Activated CD4-positive, alpha-beta T cell treated with anti-CD3 and anti-CD28 coated beads for 1 hour (primary cell): ENCODE data around the gene MED17.
A peak's percentile ranks its signal among the peaks of the same experiment; 100 is the strongest.
"Not testable (repeated sequence)": the region's sequence is repeated elsewhere in the genome, so short reads cannot be mapped to it uniquely, and the experiment has no call there.

Experiments
- DNase-seq: peaks from one replicate; pipeline ENCODE4 v3.0.0-alpha.2; 2020

Gene MED17, protein sequence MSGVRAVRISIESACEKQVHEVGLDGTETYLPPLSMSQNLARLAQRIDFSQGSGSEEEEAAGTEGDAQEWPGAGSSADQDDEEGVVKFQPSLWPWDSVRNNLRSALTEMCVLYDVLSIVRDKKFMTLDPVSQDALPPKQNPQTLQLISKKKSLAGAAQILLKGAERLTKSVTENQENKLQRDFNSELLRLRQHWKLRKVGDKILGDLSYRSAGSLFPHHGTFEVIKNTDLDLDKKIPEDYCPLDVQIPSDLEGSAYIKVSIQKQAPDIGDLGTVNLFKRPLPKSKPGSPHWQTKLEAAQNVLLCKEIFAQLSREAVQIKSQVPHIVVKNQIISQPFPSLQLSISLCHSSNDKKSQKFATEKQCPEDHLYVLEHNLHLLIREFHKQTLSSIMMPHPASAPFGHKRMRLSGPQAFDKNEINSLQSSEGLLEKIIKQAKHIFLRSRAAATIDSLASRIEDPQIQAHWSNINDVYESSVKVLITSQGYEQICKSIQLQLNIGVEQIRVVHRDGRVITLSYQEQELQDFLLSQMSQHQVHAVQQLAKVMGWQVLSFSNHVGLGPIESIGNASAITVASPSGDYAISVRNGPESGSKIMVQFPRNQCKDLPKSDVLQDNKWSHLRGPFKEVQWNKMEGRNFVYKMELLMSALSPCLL

DNA sequence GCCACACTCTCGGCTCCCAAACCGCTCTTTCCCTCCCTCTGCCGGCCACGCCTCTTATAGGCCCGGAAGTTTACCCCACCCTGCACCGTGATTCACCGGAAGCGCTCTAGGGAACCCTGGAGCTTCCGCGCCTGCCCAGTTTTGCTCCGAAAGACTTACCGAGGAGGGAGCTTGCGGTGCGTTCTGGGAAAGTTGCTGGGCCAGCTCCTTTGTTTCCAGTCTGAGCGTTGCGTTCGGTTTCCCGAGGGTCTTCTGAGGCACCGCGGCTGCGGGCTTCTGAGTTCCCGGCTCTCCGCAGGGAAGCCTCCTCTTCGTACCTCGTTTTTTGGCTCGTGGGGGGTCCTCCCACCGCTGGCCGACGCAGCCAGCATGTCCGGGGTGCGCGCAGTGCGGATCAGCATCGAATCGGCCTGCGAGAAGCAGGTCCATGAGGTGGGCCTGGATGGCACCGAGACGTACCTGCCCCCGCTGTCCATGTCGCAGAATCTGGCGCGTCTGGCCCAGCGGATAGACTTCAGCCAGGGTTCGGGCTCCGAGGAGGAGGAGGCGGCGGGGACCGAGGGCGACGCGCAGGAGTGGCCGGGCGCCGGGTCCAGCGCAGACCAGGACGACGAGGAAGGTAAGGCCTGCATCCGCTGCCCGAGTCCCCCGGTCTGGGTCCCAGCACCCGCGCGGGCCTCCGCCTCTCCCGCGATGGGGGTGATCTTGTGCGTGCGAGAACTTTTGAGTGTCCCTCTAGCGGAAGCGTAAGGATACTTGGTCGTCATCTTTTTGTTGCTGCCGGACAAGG is at the start of gene MED17:
Gene MED17, plus strand, starts transcription at position 138 of the 790 bp plus-strand sequence. Its CDS starts 232 bp downstream, at position 370.
- DNase-seq, result peak; percentile 79

- DNase-seq, result no peak
These were observed 49.5 kb upstream of the MED17 start for GRCh38 chr11:93734427-93735222.

- DNase-seq, result no peak
These were observed 48.5 kb upstream of the MED17 start for GRCh38 chr11:93735627-93736026.

DNA sequence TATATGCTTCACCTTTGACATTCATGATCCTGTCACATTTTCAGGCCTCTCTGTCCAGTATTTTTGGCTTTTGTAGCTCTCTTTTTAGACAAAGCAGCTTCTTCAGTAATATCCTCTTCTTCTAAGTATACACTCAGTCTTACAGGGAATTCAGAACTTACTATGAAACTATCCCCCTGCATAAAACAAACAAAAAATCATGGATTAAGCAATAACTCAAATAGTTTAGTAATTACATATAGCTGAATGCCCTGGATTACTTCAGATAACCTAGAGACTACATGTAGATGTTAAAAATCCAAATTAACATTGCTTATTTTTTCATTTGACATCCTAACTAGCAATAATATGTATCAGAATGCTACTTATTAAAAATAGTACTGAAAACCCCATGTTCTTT is 48.0 kb upstream of the MED17 start:
- no peak for DNase-seq

DNA sequence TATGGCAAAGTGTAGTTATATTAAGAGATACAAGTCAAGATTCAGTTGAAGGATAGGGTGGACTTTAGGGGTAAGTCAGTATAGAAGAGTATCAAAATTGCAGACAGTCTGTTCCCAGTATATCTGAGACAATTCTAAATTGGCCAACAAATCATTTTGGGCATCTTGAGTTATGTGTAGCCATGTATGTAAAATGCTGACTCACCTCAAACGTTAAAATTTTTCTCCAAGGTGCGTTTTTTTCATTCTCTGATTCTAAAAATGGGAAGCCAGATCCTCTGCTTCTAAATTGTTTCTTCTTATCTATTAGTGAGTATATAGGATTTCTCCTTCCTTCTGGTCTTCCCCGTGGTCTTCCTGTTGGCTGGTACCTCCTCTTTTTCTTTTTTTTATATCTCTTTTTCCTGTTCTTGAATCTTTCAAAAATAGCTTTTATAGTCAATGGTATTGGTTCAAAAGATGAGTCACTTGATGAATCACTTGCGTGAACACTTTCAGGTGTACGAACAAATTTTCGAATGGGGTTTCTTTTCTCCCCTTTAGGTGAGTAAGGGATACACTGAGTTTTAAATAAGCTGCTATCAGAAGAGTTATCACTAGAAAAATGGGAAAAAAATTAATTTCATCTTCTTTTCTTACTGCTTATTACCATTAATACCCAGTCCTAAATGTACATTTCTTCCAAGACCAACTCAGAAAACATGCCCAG is 46.0 kb upstream of the MED17 start:
- DNase-seq, result no peak

DNA sequence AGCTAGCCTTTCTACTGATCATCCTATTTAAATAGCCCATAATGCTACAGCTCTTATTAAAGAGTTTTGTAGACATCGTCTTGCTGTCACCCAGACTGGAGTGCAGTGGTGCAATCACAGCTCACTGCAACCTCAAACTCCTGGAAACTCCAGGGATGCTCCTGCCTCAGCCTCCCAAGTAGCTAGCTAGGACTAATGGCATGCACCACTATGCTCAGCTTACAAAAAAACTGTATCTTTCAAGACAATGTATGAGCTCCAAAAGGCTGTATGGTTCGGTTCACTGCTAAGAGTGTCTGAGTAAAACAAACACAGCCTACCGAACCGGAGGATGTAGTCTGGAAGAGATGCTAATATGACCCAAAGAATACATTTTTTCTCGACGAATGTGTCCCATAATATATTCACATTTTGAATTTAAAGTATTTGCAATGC is 45.4 kb upstream of the MED17 start:
- no peak for DNase-seq

DNA sequence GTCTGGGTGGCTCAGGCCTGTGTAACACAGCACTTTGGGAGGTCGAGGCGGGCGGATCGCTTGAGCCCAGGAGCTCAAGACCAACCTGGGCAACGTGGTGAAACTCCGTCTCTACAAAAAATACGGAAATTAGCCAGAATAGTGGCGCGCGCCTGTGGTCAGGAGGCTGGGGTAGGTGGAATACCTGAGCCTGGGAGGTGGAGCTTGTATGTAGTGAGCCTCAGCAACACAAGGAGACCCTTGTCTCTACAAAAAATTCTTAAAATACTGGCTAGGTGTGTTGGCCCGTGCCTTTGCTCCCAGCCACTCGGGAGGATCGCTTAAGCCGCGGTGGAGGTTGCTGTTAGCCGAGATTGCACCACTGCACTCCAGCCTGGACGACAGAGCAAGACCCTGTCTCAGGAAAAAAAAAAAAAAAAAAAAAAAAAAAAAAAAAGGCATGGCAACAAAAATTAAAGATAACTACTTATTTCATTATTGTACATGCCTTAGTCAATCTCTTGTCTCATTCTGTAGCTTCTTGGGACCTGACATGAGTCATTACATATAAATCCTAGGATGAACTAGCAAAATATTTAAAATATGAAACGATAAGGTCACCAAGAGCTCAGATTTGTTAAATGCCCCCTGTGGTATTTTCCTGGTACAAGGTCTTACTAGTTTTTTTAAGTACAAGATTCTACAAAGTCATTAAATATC is 43.9 kb upstream of the MED17 start:
- no peak for DNase-seq

DNA sequence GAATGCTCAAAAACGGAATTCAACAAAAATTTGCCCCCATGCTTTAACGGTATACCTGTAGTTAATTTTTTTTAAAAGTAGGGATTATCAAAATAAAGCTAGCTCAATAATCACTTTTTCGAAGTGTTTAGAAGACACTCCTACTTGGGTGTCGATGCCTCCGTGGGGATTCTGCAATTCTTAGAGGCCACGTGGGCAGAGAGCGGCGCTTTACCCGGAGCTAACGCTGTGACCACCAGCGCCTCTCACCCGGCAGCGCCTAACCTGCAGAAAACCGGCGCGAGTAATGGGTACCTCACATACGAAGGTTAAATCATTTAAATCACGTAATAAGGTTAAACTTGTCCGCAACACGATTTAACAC is 43.4 kb upstream of the MED17 start:
- peak; percentile 38 for DNase-seq

- peak; percentile 93 for DNase-seq
These were observed 42.8 kb upstream of the MED17 start, which contains the start of the genes C11orf54 and TAF1D for GRCh38 chr11:93741094-93741881. TSS of gene C11orf54 (plus strand) at chr11:93741672. CDS start at chr11:93747394, 5,722 bp downstream. TSS of gene TAF1D (minus strand) at chr11:93741495. CDS start at chr11:93739304, 2,191 bp downstream.

DNA sequence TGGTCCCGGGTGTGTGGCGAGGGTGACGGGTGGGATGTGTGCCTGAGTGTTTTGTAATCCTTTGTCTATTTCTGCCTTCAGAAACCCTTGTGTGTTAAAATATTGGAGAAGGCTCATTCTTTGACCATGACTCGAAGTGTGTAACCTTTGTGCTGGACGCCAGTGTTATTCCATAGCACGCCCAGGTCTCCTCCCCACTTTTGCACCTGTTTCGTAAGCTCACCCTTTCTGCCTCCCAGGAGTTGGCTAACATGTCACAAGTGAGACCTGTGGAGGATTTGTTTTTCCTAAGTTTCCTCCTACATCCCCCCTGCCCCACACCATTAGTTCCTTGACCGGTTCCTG is 42.2 kb upstream of the MED17 start:
- DNase-seq, result no peak

DNA sequence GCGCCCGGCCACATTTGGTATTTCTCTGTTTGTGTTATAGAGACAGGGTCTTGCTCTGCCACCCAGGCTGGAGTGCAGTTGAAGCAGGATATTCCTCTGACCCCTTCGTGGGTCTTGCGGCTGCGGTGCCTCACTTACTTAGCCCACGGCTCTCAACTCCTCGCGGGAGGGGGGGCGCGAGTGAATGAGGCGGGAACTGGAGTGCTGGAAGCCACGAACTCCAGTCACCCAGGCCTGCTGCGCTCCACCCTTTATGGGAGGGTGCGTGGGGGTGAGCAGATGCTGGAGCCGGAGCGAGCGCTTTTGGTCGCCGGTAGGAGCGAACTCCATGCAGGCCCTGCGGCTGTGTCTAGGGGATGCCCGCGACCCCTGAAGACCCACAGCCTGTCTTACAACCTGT is 40.8 kb upstream of the MED17 start:
- DNase-seq, result no peak

GRCh38 chr11:93744669-93745004 is 39.4 kb upstream of the MED17 start:
- DNase-seq, result no peak

DNA sequence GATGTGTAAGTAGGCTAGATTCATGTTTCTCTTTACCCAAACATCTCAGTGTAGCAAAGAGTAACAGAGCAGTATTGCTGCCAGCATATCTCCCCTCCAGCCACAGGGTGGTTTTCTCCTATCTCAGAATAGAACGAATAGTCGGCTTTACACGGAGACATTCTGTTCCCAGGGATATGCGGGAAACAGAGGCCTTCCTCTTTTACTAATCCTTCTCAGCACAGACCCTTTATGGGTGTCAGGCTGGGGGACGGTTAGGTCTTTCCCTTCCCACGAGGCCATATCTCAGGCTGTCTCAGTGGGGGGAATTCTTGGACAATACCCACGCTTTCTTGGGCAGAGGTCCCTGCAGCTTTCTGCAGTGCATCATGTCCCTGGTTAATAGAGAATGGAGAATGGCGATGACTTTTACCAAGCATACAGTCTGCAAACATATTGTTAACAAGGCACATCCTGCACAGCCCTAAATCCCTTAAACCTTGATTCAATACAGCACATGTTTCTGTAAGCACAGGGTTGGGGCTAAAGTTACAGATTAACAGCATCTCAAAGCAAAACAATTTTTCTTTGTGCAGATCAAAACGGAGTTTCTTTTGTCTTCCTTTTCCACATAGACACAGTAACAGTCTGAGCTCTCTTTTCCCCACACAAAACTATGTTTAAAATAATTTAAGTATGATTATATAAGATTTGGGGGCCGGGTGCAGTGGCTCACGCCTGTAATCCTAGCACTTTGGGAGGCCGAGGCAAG is 38.9 kb upstream of the MED17 start:
- not testable (repeated sequence) for DNase-seq

GRCh38 chr11:93746101-93746500 is 38.0 kb upstream of the MED17 start:
- DNase-seq, result no peak

GRCh38 chr11:93747122-93747521 is 37.0 kb upstream of the MED17 start:
- no peak for DNase-seq

DNA sequence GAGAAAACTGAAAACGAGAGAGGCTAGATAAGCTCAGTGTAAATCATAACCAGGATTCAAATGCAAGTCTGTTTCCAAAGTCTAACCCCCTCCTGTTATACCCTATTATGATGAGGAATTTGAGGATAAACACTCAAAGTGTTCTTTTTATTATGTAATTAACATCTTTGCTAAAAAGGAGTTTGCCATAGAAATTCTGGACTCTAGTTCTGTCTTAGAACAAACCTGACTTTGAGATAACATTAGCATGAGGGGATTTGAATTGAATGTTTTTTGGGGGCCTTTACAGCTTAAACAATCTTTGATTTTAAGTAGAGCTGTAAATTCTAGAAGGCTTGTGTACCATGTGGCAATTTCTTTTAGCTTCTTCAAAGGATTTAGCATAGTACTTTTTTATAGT is 33.1 kb upstream of the MED17 start:
- no peak for DNase-seq

DNA sequence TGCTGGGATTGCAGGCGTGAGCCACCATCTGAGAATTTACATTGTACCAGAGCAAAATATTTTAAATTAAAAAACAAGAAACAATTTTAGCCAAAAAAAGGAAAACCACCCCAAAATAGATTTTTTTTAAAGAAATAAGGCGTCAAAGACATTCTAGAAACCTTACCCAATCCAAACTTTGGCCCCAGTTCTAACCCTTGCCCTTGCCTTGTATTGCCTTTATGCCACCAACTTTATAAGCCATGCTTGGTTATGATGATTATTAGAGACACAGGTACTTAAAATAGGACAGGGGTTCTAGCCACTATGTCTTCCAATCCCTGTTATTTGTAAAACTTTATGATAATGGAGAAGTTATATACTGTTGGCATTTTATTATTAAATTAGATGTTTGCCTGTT is 30.8 kb upstream of the MED17 start:
- no peak for DNase-seq

- DNase-seq, result no peak
These were observed 27.3 kb upstream of the MED17 start for GRCh38 chr11:93756748-93757147.

DNA sequence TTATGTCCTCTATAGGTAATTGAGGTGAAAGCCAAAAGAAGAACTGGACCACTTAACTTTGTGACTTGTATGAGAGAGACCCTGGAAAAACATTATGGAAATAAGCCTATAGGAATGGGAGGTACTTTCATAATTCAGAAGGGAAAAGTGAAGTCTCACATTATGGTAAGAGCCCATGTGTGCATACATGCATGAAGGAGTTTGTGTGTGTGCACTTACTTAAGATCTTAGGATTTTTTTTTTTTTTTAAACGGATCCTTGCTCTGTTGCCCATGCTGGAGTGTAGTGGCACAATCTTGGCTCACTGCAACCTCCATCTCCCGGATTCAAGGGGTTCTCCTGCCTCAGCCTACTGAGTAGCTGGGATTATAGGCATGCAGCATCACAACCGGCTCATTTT is 26.8 kb upstream of the MED17 start:
- DNase-seq, result no peak
